Inferior parietal cortex (tissue), 1 donor: ENCODE data around the gene EPHB1.

Experiments used
- DNase-seq: peaks from one replicate; pipeline ENCODE4 v3.0.0-alpha.2; 2016; ENCODE audit errors: extremely low spot score

The EPHB1 gene

GRCh38 chr3:134883697-134884385 is 88.8 kb downstream of the EPHB1 start:
- DNase-seq = no peak

GRCh38 chr3:134885877-134886621 is 91.0 kb downstream of the EPHB1 start:
- DNase-seq = no peak

GRCh38 chr3:134886991-134887390 is 91.9 kb downstream of the EPHB1 start:
- no peak for DNase-seq

- no peak for DNase-seq
These were observed 92.5 kb downstream of the EPHB1 start for GRCh38 chr3:134887536-134887935.

- no peak for DNase-seq
These were observed 97.3 kb downstream of the EPHB1 start for GRCh38 chr3:134892326-134892725.

GRCh38 chr3:134892761-134893160 is 97.7 kb downstream of the EPHB1 start:
- DNase-seq = no peak

- no peak for DNase-seq
These were observed 99.5 kb downstream of the EPHB1 start for GRCh38 chr3:134894533-134894932.

GRCh38 chr3:134895181-134895580 is 100.1 kb downstream of the EPHB1 start:
- DNase-seq = no peak

GRCh38 chr3:134896141-134896540 is 101.1 kb downstream of the EPHB1 start:
- no peak for DNase-seq

- DNase-seq = no peak
These were observed 101.6 kb downstream of the EPHB1 start for GRCh38 chr3:134896696-134897095.

- DNase-seq = no peak
These were observed 102.5 kb downstream of the EPHB1 start for GRCh38 chr3:134897391-134898141.

- no peak for DNase-seq
These were observed 103.2 kb downstream of the EPHB1 start for GRCh38 chr3:134898181-134898754.

GRCh38 chr3:134899786-134900185 is 104.7 kb downstream of the EPHB1 start:
- DNase-seq = no peak

- DNase-seq = no peak
These were observed 105.4 kb downstream of the EPHB1 start for GRCh38 chr3:134900482-134900881.

GRCh38 chr3:134901461-134901860 is 106.4 kb downstream of the EPHB1 start:
- no peak for DNase-seq

GRCh38 chr3:134903837-134904236 is 108.8 kb downstream of the EPHB1 start:
- no peak for DNase-seq

GRCh38 chr3:134904241-134904771 is 109.2 kb downstream of the EPHB1 start:
- DNase-seq = no peak

- no peak for DNase-seq
These were observed 110.0 kb downstream of the EPHB1 start for GRCh38 chr3:134904776-134905646.

- DNase-seq = no peak
These were observed 110.5 kb downstream of the EPHB1 start for GRCh38 chr3:134905647-134905935.

GRCh38 chr3:134908271-134908670 is 113.2 kb downstream of the EPHB1 start:
- DNase-seq = no peak

GRCh38 chr3:134910026-134910425 is 115.0 kb downstream of the EPHB1 start:
- DNase-seq = no peak
